ENCODE data around the gene MTA3.

GRCh38 chr2:42787424-42787787, 219.0 kb downstream of the MTA3 start:
- TF ChIP-seq CTCF (conservative IDR thresholded peaks at IDR 0.05; ENCODE audit: low read depth, low read length) (no peak), EZH2 (IDR thresholded peaks at IDR 0.05; ENCODE audit: borderline replicate concordance, low read depth, low read length, poor library complexity, severe bottlenecking) (no peak)

Data from A673 (cell line).